ENCODE measurements around the gene PAX3. TPM values are rescaled to one million over a fixed set of nuclear protein-coding genes. Genes with fewer than 3 reads are reported as not detected.

PAX3 gene
- total RNA-seq, 1 experiment from 2014 or later: not detected

GRCh38 chr2:222203041-222203440 lies 95.8 kb downstream of the PAX3 start:
- Mint-ChIP-seq H3K4me3 (ENCODE audit: unreplicated experiment) (no peak overlapping the region), H3K27ac (ENCODE audit: unreplicated experiment) (no peak overlapping the region), H3K27me3 (ENCODE audit: insufficient read depth, unreplicated experiment) (peaks cover 19% of the 10 kb centered on the region), H3K9me3 (ENCODE audit: unreplicated experiment) (no peaks in the 10 kb centered on the region), H3K36me3 (ENCODE audit: insufficient read depth, unreplicated experiment) (no peaks in the 10 kb centered on the region), H3K4me1 (ENCODE audit: low read depth, unreplicated experiment) (no peaks in the 10 kb centered on the region)
- DNase-seq: no peak
- TF ChIP-seq CTCF (IDR thresholded peaks at IDR 0.05; ENCODE audit: insufficient read depth in 1 of 2, low read depth in 1 of 2, low read length in 1 of 2, severe bottlenecking in 1 of 2, unreplicated experiment in 1 of 2): no peak
- intact Hi-C loops (cut with micrococcal nuclease; ENCODE audit: unreplicated experiment): no loop called here
- ChIA-PET POLR2A (no interaction called here), CTCF (interaction anchor here (0.6 kb wide), 1 partner anchor 8 kb away, joined by 4 read pairs; no protein-coding TSS in a partner anchor)
- Histone ChIP-seq H3K4me1 (no peaks in the 10 kb centered on the region), H3K27me3 (replicated peaks; ENCODE audit: control insufficient read depth, insufficient read depth, low read length) (no peaks in the 10 kb centered on the region), H3K36me3 (ENCODE audit: control insufficient read depth, insufficient read depth, low read length) (no peaks in the 10 kb centered on the region), H3K4me3 (ENCODE audit: low read depth, low read length) (no peak overlapping the region), H3K9me3 (no peaks in the 10 kb centered on the region)
- no TSS peak for BruUV-seq (replicated peaks)

DNA sequence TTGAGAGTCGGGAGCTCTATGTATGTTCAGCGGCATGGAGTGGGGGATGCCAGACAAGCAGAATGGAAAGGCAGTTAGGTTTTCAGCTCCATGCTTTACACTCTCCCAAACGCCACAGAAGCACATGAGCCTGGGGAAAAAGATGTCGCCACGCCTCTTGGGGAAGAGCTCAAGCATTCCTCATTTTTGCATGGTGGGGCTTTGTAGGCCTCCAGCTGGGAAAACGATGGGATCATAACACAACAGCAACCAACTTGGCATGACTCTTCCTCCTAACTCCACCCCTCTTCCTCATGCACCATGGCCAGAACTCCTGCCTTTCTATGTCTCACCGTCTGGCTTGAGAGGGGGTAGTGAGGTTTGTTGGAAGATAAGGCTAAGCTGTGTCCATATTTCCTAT lies 102.6 kb downstream of the PAX3 start:
- H3K4me3 ChIP-seq (ENCODE audit: low read depth, low read length): no peak overlapping the region
- H3K27ac Mint-ChIP-seq (ENCODE audit: unreplicated experiment): no peak overlapping the region
- H3K4me3 Mint-ChIP-seq (ENCODE audit: unreplicated experiment): no peak overlapping the region
- H3K36me3 ChIP-seq (ENCODE audit: control insufficient read depth, insufficient read depth, low read length): no peaks in the 10 kb centered on the region
- H3K4me1 Mint-ChIP-seq (ENCODE audit: low read depth, unreplicated experiment): no peaks in the 10 kb centered on the region
- CTCF ChIA-PET: interaction anchor here (0.7 kb wide), 1 partner anchor 122 kb away, joined by 3 read pairs; no protein-coding TSS in a partner anchor
- DNase-seq: no peak
- H3K4me1 ChIP-seq: no peaks in the 10 kb centered on the region
- peaks cover 28% of the 10 kb centered on the region for H3K27me3 Mint-ChIP-seq (ENCODE audit: insufficient read depth, unreplicated experiment)
- BruUV-seq (replicated peaks): no TSS peak
- intact Hi-C loops (cut with micrococcal nuclease; ENCODE audit: unreplicated experiment): no loop called here
- POLR2A ChIA-PET: no interaction called here
- no peaks in the 10 kb centered on the region for H3K9me3 ChIP-seq
- no peaks in the 10 kb centered on the region for H3K36me3 Mint-ChIP-seq (ENCODE audit: insufficient read depth, unreplicated experiment)
- H3K27me3 ChIP-seq (replicated peaks; ENCODE audit: control insufficient read depth, insufficient read depth, low read length): no peaks in the 10 kb centered on the region
- no peaks in the 10 kb centered on the region for H3K9me3 Mint-ChIP-seq (ENCODE audit: unreplicated experiment)
- no peak for TF ChIP-seq CTCF (IDR thresholded peaks at IDR 0.05; ENCODE audit: insufficient read depth in 1 of 2, low read depth in 1 of 2, low read length in 1 of 2, severe bottlenecking in 1 of 2, unreplicated experiment in 1 of 2)

DNA sequence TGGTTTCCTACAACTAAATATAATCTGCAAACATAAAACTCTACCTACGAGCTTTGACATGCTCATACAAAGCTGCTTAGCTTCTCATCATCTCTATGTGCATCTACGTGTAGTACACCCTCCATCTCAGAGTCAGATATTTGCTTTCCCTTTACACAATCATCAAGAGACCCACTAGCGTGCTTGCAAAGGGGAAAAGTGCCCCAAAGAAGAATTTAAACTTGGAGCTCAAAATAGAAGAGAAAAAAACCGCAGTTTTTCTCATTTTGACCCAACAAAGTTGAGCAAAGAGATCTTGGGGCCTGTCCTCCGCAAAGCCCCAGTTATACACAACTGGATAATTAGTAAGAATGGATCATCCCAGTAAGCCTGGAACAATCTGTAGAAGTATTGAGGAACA lies 104.1 kb downstream of the PAX3 start:
- Mint-ChIP-seq H3K27me3 (ENCODE audit: insufficient read depth, unreplicated experiment) (peaks cover 33% of the 10 kb centered on the region), H3K36me3 (ENCODE audit: insufficient read depth, unreplicated experiment) (no peaks in the 10 kb centered on the region)
- BruUV-seq (replicated peaks): no TSS peak

More for the DNA sequence above, 104.1 kb downstream of the PAX3 start:
- CTCF ChIA-PET: interaction anchor here (0.6 to 0.7 kb wide), 2 partner anchors 8 to 42 kb away, joined by 3 to 4 read pairs; no protein-coding TSS in a partner anchor
- H3K4me1 ChIP-seq: no peaks in the 10 kb centered on the region
- POLR2A ChIA-PET: no interaction called here
- H3K4me3 Mint-ChIP-seq (ENCODE audit: unreplicated experiment): no peak overlapping the region
- H3K9me3 ChIP-seq: no peaks in the 10 kb centered on the region
- DNase-seq: no peak
- no peak overlapping the region for H3K4me3 ChIP-seq (ENCODE audit: low read depth, low read length)
- H3K27ac Mint-ChIP-seq (ENCODE audit: unreplicated experiment): no peak overlapping the region
- no peaks in the 10 kb centered on the region for H3K9me3 Mint-ChIP-seq (ENCODE audit: unreplicated experiment)
- no peaks in the 10 kb centered on the region for H3K4me1 Mint-ChIP-seq (ENCODE audit: low read depth, unreplicated experiment)
- H3K27me3 ChIP-seq (replicated peaks; ENCODE audit: control insufficient read depth, insufficient read depth, low read length): no peaks in the 10 kb centered on the region
- intact Hi-C loops (cut with micrococcal nuclease; ENCODE audit: unreplicated experiment): no loop called here
- no peak for TF ChIP-seq CTCF (IDR thresholded peaks at IDR 0.05; ENCODE audit: insufficient read depth in 1 of 2, low read depth in 1 of 2, low read length in 1 of 2, severe bottlenecking in 1 of 2, unreplicated experiment in 1 of 2)
- H3K36me3 ChIP-seq (ENCODE audit: control insufficient read depth, insufficient read depth, low read length): no peaks in the 10 kb centered on the region
